Spleen (tissue), 7 donors: ENCODE results near the gene BRINP2.

ENCODE experiments used
- POLR2A ChIP-seq, 3 donors: fragments of 450-650 bp; IDR thresholded peaks; one replicate each; pipeline ENCODE4 v1.5.1; 2017; ENCODE audit warnings: antibody characterized with exemption in 3 of 3, mild to moderate bottlenecking in 1 of 3
- POLR2AphosphoS5 ChIP-seq, 3 donors: sonication (generic); formaldehyde crosslinking; IDR thresholded peaks; one replicate each; pipeline ENCODE4 v1.5.1; 2017; ENCODE audit warnings: antibody characterized with exemption in 3 of 3
- TF ChIP-seq, protein P1 (sequence below), 11 experiments: fragments of 200-600 bp in 7 of 11; fragments of 450-650 bp in 4 of 11; sonication (generic) in 4 of 11; IDR thresholded peaks in 8 of 11; conservative IDR thresholded peaks in 3 of 11; 1 replicate in 7 of 11; 2 replicates in 4 of 11; pipeline versions ENCODE4 v1.4.0 to v1.8.0; 2016 to 2021; ENCODE audit warnings: antibody characterized with exemption in 11 of 11, inconsistent platforms in 4 of 11, mild to moderate bottlenecking in 1 of 11
- donor health status: DM: no; HTN: no; CAD: no; lungs with moderate emphysema.
- donor health status: DM: no; HTN: no; CAD: no.
- donor health status: DM: no; HTN: no; CAD: no.

DNA sequence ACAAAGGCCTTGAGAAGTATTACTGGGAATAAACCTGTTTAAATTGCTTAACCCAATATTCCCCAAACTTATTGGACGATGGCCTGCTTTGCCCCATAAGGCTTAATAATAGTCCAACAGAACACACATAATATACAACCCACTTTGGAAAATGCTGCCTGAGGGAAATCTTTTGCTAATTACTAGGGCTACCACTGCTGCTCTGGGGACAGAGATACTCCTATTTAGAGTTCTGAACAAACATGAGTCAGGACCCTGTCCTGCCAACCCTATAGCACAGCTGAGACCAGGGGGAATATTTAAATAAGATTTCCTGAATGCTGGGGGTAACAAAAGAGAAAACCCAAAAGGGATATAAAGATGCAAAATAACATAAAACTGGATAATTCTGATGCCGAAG, 139.1 kb downstream of the BRINP2 start:
- TF ChIP-seq, protein P1, sequence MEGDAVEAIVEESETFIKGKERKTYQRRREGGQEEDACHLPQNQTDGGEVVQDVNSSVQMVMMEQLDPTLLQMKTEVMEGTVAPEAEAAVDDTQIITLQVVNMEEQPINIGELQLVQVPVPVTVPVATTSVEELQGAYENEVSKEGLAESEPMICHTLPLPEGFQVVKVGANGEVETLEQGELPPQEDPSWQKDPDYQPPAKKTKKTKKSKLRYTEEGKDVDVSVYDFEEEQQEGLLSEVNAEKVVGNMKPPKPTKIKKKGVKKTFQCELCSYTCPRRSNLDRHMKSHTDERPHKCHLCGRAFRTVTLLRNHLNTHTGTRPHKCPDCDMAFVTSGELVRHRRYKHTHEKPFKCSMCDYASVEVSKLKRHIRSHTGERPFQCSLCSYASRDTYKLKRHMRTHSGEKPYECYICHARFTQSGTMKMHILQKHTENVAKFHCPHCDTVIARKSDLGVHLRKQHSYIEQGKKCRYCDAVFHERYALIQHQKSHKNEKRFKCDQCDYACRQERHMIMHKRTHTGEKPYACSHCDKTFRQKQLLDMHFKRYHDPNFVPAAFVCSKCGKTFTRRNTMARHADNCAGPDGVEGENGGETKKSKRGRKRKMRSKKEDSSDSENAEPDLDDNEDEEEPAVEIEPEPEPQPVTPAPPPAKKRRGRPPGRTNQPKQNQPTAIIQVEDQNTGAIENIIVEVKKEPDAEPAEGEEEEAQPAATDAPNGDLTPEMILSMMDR (IDR thresholded peaks at IDR 0.05 in 8 of 11, conservative IDR thresholded peaks at IDR 0.05 in 3 of 11): no peak
- TF ChIP-seq POLR2A (IDR thresholded peaks at IDR 0.05) (no peak), POLR2AphosphoS5 (IDR thresholded peaks at IDR 0.05) (no peak)
